H9 (cell line): ENCODE results near the gene GUCY2D. TPM values are rescaled to one million over a fixed set of nuclear protein-coding genes. Genes with fewer than 3 reads are reported as not detected.

Source experiments
- DNase-seq: peaks from one replicate; pipeline ENCODE4 v3.0.0-alpha.2; 2017
- H2AFZ ChIP-seq: one replicate; pipeline ENCODE4 v1.6.1; 2013; ENCODE audit warnings: mild to moderate bottlenecking, low read length, control low read depth, moderate library complexity
- H2AK5ac ChIP-seq: 2 replicates; pipeline ENCODE4 v1.6.1; 2013; ENCODE audit warnings: low read length, control low read depth, mixed read lengths; ENCODE audit not compliant: insufficient read length
- H2BK120ac ChIP-seq: one replicate; pipeline ENCODE4 v1.6.1; 2013; ENCODE audit warnings: low read depth, mild to moderate bottlenecking, low read length, control low read depth, inconsistent platforms; ENCODE audit not compliant: poor library complexity, severe bottlenecking
- H2BK12ac ChIP-seq: 2 replicates; pipeline ENCODE4 v1.6.1; 2013; ENCODE audit warnings: low read length, control low read depth, mixed read lengths, low read depth; ENCODE audit not compliant: insufficient read length
- H2BK15ac ChIP-seq: 2 replicates; pipeline ENCODE4 v1.6.1; 2013; ENCODE audit warnings: low read depth, low read length, control low read depth
- H2BK20ac ChIP-seq: one replicate; pipeline ENCODE4 v1.6.1; 2013; ENCODE audit warnings: low read depth, mild to moderate bottlenecking, low read length, control low read depth, inconsistent platforms; ENCODE audit not compliant: poor library complexity, severe bottlenecking
- H2BK5ac ChIP-seq: 2 replicates; pipeline ENCODE4 v1.6.1; 2013; ENCODE audit warnings: low read length, control low read depth, mixed read lengths; ENCODE audit not compliant: insufficient read length
- H3K14ac ChIP-seq: 2 replicates; pipeline ENCODE4 v1.6.1; 2013; ENCODE audit warnings: low read length, control low read depth; ENCODE audit not compliant: insufficient read depth
- H3K18ac ChIP-seq: 2 replicates; pipeline ENCODE4 v1.6.1; 2013; ENCODE audit warnings: low read depth, mild to moderate bottlenecking, mixed read lengths, low read length, control low read depth; ENCODE audit not compliant: insufficient read length
- H3K23ac ChIP-seq: 2 replicates; pipeline ENCODE4 v1.6.1; 2013; ENCODE audit warnings: low read length, control low read depth, mixed read lengths, low read depth; ENCODE audit not compliant: insufficient read length
- H3K23me2 ChIP-seq: 2 replicates; pipeline ENCODE4 v1.6.1; 2013; ENCODE audit warnings: low read depth, mild to moderate bottlenecking, mixed read lengths, low read length, control low read depth; ENCODE audit not compliant: insufficient read length, poor library complexity, severe bottlenecking
- H3K27ac ChIP-seq: 2 replicates; pipeline ENCODE4 v1.5.1; 2013; ENCODE audit warnings: low read length, control low read depth, mixed read lengths, low read depth; ENCODE audit not compliant: insufficient read length
- H3K27me3 ChIP-seq: 2 replicates; pipeline ENCODE4 v1.6.1; 2013; ENCODE audit warnings: low read length, control low read depth, inconsistent platforms; ENCODE audit not compliant: insufficient read depth
- H3K4ac ChIP-seq: 2 replicates; pipeline ENCODE4 v1.6.1; 2013; ENCODE audit warnings: low read depth, mild to moderate bottlenecking, control low read depth, inconsistent platforms, low read length, moderate library complexity
- H3K4me1 ChIP-seq: 2 replicates; pipeline ENCODE4 v1.6.1; 2013; ENCODE audit warnings: low read length, control low read depth, inconsistent platforms; ENCODE audit not compliant: insufficient read depth
- H3K4me2 ChIP-seq: 2 replicates; pipeline ENCODE4 v1.6.1; 2013; ENCODE audit warnings: low read length, control low read depth, mixed read lengths; ENCODE audit not compliant: insufficient read length, insufficient read depth
- H3K56ac ChIP-seq: 2 replicates; pipeline ENCODE4 v1.6.1; 2013; ENCODE audit warnings: low read depth, mild to moderate bottlenecking, mixed read lengths, low read length, control low read depth; ENCODE audit not compliant: insufficient read length
- H3K79me1 ChIP-seq: 2 replicates; pipeline ENCODE4 v1.6.1; 2013; ENCODE audit warnings: low read depth, mild to moderate bottlenecking, moderate library complexity, low read length, control low read depth, inconsistent platforms; ENCODE audit not compliant: insufficient read depth, poor library complexity, severe bottlenecking
- H3K79me2 ChIP-seq: 2 replicates; pipeline ENCODE4 v1.6.1; 2013; ENCODE audit warnings: low read length, control low read depth, inconsistent platforms; ENCODE audit not compliant: insufficient read depth
- H3K9ac ChIP-seq: 2 replicates; pipeline ENCODE4 v1.6.1; 2013; ENCODE audit warnings: low read length, control low read depth, mixed read lengths; ENCODE audit not compliant: insufficient read length; ENCODE audit errors: extremely low read depth
- H3K9me3 ChIP-seq: one replicate; pipeline ENCODE4 v1.6.1; 2013; ENCODE audit warnings: low read depth, low read length, inconsistent platforms; ENCODE audit not compliant: control insufficient read depth
- H3T11ph ChIP-seq: one replicate; pipeline ENCODE4 v1.6.1; 2013; ENCODE audit warnings: mild to moderate bottlenecking, low read length, control low read depth, inconsistent platforms
- H4K20me1 ChIP-seq: one replicate; pipeline ENCODE4 v1.6.1; 2013; ENCODE audit not compliant: control insufficient read depth, insufficient read length, insufficient read depth
- H4K5ac ChIP-seq: 2 replicates; pipeline ENCODE4 v1.6.1; 2013; ENCODE audit warnings: low read depth, mild to moderate bottlenecking, mixed read lengths, low read length, control low read depth; ENCODE audit not compliant: insufficient read length
- H4K8ac ChIP-seq: replicated peaks from 2 replicates; pipeline ENCODE4 v1.6.1; 2013; ENCODE audit warnings: low read length, control low read depth, mixed read lengths, low read depth; ENCODE audit not compliant: insufficient read length
- H4K91ac ChIP-seq: 2 replicates; pipeline ENCODE4 v1.6.1; 2013; ENCODE audit warnings: low read depth, mild to moderate bottlenecking, moderate library complexity, mixed read lengths, low read length, control low read depth; ENCODE audit not compliant: insufficient read length
- H3K27ac Mint-ChIP-seq, 3 experiments: 2 replicates in 2 of 3; 3 replicates in 1 of 3; pipeline ENCODE4 v1.8.0; 2020 to 2021; ENCODE audit warnings: mixed read lengths in 3 of 3, mild to moderate bottlenecking in 1 of 3, moderate library complexity in 1 of 3
- H3K27me3 Mint-ChIP-seq: 2 replicates; pipeline ENCODE4 v1.8.0; 2021; ENCODE audit warnings: low read depth, mild to moderate bottlenecking, moderate library complexity, mixed read lengths
- H3K36me3 Mint-ChIP-seq, 3 experiments: 2 replicates in 2 of 3; 3 replicates in 1 of 3; pipeline ENCODE4 v1.8.0; 2020 to 2021; ENCODE audit warnings: low read depth in 3 of 3, mixed read lengths in 3 of 3; ENCODE audit not compliant: insufficient read depth in 1 of 3
- H3K4me1 Mint-ChIP-seq, 2 experiments: 2 replicates each; pipeline ENCODE4 v1.8.0; 2020; ENCODE audit warnings: mixed read lengths in 2 of 2
- H3K4me3 Mint-ChIP-seq, 2 experiments: 2 replicates in 1 of 2; 3 replicates in 1 of 2; pipeline ENCODE4 v1.8.0; 2020 to 2021; ENCODE audit warnings: mild to moderate bottlenecking in 2 of 2, mixed read lengths in 2 of 2, moderate library complexity in 1 of 2
- H3K9me3 Mint-ChIP-seq, 2 experiments: 2 replicates in 1 of 2; 3 replicates in 1 of 2; pipeline ENCODE4 v1.8.0; 2020; ENCODE audit warnings: mild to moderate bottlenecking in 2 of 2, mixed read lengths in 2 of 2, moderate library complexity in 1 of 2
- WGBS: extraction: QIAGEN DNeasy Blood & Tissue Kit; methylation state at CpG from one replicate; pipeline ENCODE4 v1.1.7; 2013; ENCODE audit warnings: missing lambda C conversion rate, low lambda C conversion rate, mixed read lengths; ENCODE audit not compliant: insufficient read length; ENCODE audit errors: extremely low coverage; 5-methylcytosine and 5-hydroxymethylcytosine counted together
- total RNA-seq: library from RNA; stranded (reverse); gene quantifications from 2 replicates; pipeline ENCODE4 v1.2.1, GENCODE V29; 2021
- TF ChIP-seq, protein P1 (sequence below): fragments of 200-600 bp; sonication (generic); conservative IDR thresholded peaks from 3 replicates; pipeline ENCODE4 v1.8.0; 2021; ENCODE audit warnings: antibody characterized with exemption, mild to moderate bottlenecking

The GUCY2D gene
- total RNA-seq, 1 experiment from 2014 or later, result 0.15 TPM

- Histone ChIP-seq H3K27ac (no peak overlapping the region), H3K79me1 (no peaks in the 10 kb centered on the region), H3K79me2 (no peaks in the 10 kb centered on the region), H3K23me2 (no peaks in the 10 kb centered on the region), H3K56ac (no peak overlapping the region), H3K27me3 (no peaks in the 10 kb centered on the region), H3K4me1 (no peaks in the 10 kb centered on the region), H3K4me2 (no peak overlapping the region), H2BK5ac (no peak overlapping the region), H3K14ac (no peak overlapping the region), H3T11ph (no peak overlapping the region), H3K9me3 (no peaks in the 10 kb centered on the region), H3K18ac (no peak overlapping the region), H2AK5ac (no peak overlapping the region), H2BK15ac (no peak overlapping the region), H4K20me1 (no peaks in the 10 kb centered on the region), H2BK12ac (no peak overlapping the region), H2BK20ac (no peak overlapping the region), H4K5ac (no peak overlapping the region), H3K23ac (no peak overlapping the region), H4K8ac (no peak overlapping the region), H4K91ac (no peak overlapping the region), H2AFZ (no peak overlapping the region), H2BK120ac (no peak overlapping the region), H3K4ac (no peak overlapping the region), H3K9ac (no peak overlapping the region)
- Mint-ChIP-seq H3K27me3 (peaks cover 34% of the 10 kb centered on the region), H3K36me3 (no peaks in the 10 kb centered on the region), H3K4me3 (no peak overlapping the region), H3K4me1 (peaks cover 0 to 5% of the 10 kb centered on the region in 2 experiments; a peak in 3 of 4 replicates), H3K9me3 (no peaks in the 10 kb centered on the region; a peak in 1 of 5 replicates), H3K27ac (no peak overlapping the region; a peak in 1 of 7 replicates)
- TF ChIP-seq, protein P1, sequence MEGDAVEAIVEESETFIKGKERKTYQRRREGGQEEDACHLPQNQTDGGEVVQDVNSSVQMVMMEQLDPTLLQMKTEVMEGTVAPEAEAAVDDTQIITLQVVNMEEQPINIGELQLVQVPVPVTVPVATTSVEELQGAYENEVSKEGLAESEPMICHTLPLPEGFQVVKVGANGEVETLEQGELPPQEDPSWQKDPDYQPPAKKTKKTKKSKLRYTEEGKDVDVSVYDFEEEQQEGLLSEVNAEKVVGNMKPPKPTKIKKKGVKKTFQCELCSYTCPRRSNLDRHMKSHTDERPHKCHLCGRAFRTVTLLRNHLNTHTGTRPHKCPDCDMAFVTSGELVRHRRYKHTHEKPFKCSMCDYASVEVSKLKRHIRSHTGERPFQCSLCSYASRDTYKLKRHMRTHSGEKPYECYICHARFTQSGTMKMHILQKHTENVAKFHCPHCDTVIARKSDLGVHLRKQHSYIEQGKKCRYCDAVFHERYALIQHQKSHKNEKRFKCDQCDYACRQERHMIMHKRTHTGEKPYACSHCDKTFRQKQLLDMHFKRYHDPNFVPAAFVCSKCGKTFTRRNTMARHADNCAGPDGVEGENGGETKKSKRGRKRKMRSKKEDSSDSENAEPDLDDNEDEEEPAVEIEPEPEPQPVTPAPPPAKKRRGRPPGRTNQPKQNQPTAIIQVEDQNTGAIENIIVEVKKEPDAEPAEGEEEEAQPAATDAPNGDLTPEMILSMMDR, result no peak
- no CpG with 5 or more reads among the region's 8 CpGs for WGBS
- no peak for DNase-seq
Observed at GRCh38 chr17:8048736-8049135, 46.3 kb downstream of the GUCY2D start.
